Neural progenitor cell (in vitro differentiated cells): ENCODE results near the gene ITLN2. TPM values are rescaled to one million over a fixed set of nuclear protein-coding genes. Genes with fewer than 3 reads are reported as not detected.

Experiments used
- DNase-seq: peaks from one replicate; pipeline ENCODE4 v3.0.0-alpha.2; 2016; ENCODE audit warnings: low spot score
- H2AFZ ChIP-seq: fragments of 200-600 bp; sonication (generic); replicated peaks from 2 replicates; pipeline ENCODE4 v1.6.1; 2016; ENCODE audit warnings: antibody characterized with exemption
- H3F3A ChIP-seq: fragments of 200-600 bp; sonication (generic); 2 replicates; pipeline ENCODE4 v1.6.1; 2016; ENCODE audit warnings: antibody characterized with exemption, low read depth
- H3K27ac ChIP-seq: fragments of 200-600 bp; sonication (generic); 2 replicates; pipeline ENCODE4 v1.5.1; 2016; ENCODE audit warnings: mild to moderate bottlenecking
- H3K27me3 ChIP-seq: fragments of 200-600 bp; sonication (generic); 2 replicates; pipeline ENCODE4 v1.6.1; 2016; ENCODE audit warnings: mild to moderate bottlenecking, moderate library complexity
- H3K36me3 ChIP-seq: fragments of 200-600 bp; sonication (generic); 2 replicates; pipeline ENCODE4 v1.5.1; 2016
- H3K4me1 ChIP-seq: fragments of 200-600 bp; sonication (generic); 2 replicates; pipeline ENCODE4 v1.6.1; 2016; ENCODE audit warnings: mixed run types
- H3K4me2 ChIP-seq: fragments of 200-600 bp; sonication (generic); 2 replicates; pipeline ENCODE4 v1.6.1; 2016
- H3K4me3 ChIP-seq: fragments of 200-600 bp; sonication (generic); 2 replicates; pipeline ENCODE4 v1.5.1; 2016
- H3K79me2 ChIP-seq: fragments of 200-600 bp; sonication (generic); 2 replicates; pipeline ENCODE4 v1.6.1; 2016; ENCODE audit warnings: low read depth
- H3K9ac ChIP-seq: fragments of 200-600 bp; sonication (generic); 2 replicates; pipeline ENCODE4 v1.6.1; 2016
- H3K9me3 ChIP-seq: fragments of 200-600 bp; sonication (generic); 2 replicates; pipeline ENCODE4 v1.5.1; 2016; ENCODE audit warnings: low read depth
- H4K20me1 ChIP-seq: fragments of 200-600 bp; sonication (generic); 2 replicates; pipeline ENCODE4 v1.6.1; 2016; ENCODE audit warnings: low read depth
- H3K27ac Mint-ChIP-seq: 3 replicates; pipeline ENCODE4 v1.8.0; 2021; ENCODE audit warnings: mixed read lengths
- H3K27me3 Mint-ChIP-seq: 2 replicates; pipeline ENCODE4 v1.8.0; 2022; ENCODE audit warnings: low read depth, mild to moderate bottlenecking, inconsistent platforms, moderate library complexity, mixed read lengths; ENCODE audit not compliant: insufficient read depth
- H3K36me3 Mint-ChIP-seq: 3 replicates; pipeline ENCODE4 v1.8.0; 2021; ENCODE audit warnings: mixed read lengths
- H3K4me1 Mint-ChIP-seq: 3 replicates; pipeline ENCODE4 v1.8.0; 2021; ENCODE audit warnings: mixed read lengths
- H3K4me3 Mint-ChIP-seq: 3 replicates; pipeline ENCODE4 v1.8.0; 2021; ENCODE audit warnings: mild to moderate bottlenecking, moderate library complexity, mixed read lengths
- H3K9me3 Mint-ChIP-seq: 3 replicates; pipeline ENCODE4 v1.8.0; 2020; ENCODE audit warnings: mixed read lengths
- CTCF ChIP-seq: fragments of 200-600 bp; sonication (generic); IDR thresholded peaks from 2 replicates; pipeline ENCODE4 v1.5.1; 2017; ENCODE audit warnings: antibody characterized with exemption, mild to moderate bottlenecking
- EZH2 ChIP-seq: fragments of 200-600 bp; sonication (generic); IDR thresholded peaks from 2 replicates; pipeline ENCODE4 v1.6.1; 2017; ENCODE audit warnings: antibody characterized with exemption, mild to moderate bottlenecking, moderate library complexity
- EZH2phosphoT487 ChIP-seq: fragments of 200-600 bp; sonication (generic); IDR thresholded peaks from 2 replicates; pipeline ENCODE4 v1.6.1; 2017; ENCODE audit warnings: antibody characterized with exemption
- total RNA-seq: library from RNA; depleted of rRNA; stranded (reverse); fragments of >200 nt; gene quantifications from 2 replicates; pipeline ENCODE4 v1.2.3, GENCODE V29; 2015; ENCODE audit warnings: low replicate concordance

The ITLN2 gene
- total RNA-seq, 1 donor from 2014 or later: not detected

GRCh38 chr1:160956966-160957365 is 2.4 kb upstream of the ITLN2 start:
- TF ChIP-seq CTCF: no peak
- no peak for TF ChIP-seq EZH2phosphoT487
- H3K27ac ChIP-seq: no peak overlapping the region
- Mint-ChIP-seq H3K9me3 (no peaks in the 10 kb centered on the region), H3K36me3 (no peaks in the 10 kb centered on the region), H3K4me1 (peaks cover 6% of the 10 kb centered on the region), H3K4me3 (no peak overlapping the region), H3K27ac (no peak overlapping the region), H3K27me3 (peaks cover 10% of the 10 kb centered on the region)
- H3K4me3 ChIP-seq: no peak overlapping the region
- H3K4me2 ChIP-seq: no peak overlapping the region
- DNase-seq: peak; percentile 6
- no peaks in the 10 kb centered on the region for H3K27me3 ChIP-seq
- H3K9me3 ChIP-seq: no peaks in the 10 kb centered on the region
- H3F3A ChIP-seq: no peaks in the 10 kb centered on the region
- no peaks in the 10 kb centered on the region for H3K4me1 ChIP-seq
- no peak overlapping the region for H2AFZ ChIP-seq
- H3K9ac ChIP-seq: no peak overlapping the region
- H4K20me1 ChIP-seq: no peaks in the 10 kb centered on the region
- H3K79me2 ChIP-seq: no peaks in the 10 kb centered on the region
- H3K36me3 ChIP-seq: no peaks in the 10 kb centered on the region

- TF ChIP-seq CTCF: no peak
- no peak for TF ChIP-seq EZH2
- TF ChIP-seq EZH2phosphoT487: no peak
- Histone ChIP-seq H3F3A (peaks cover under 1% of the 10 kb centered on the region), H3K79me2 (no peaks in the 10 kb centered on the region), H3K9ac (no peak overlapping the region), H3K9me3 (no peaks in the 10 kb centered on the region), H3K4me2 (no peak overlapping the region), H3K4me1 (peaks cover 3% of the 10 kb centered on the region), H3K36me3 (no peaks in the 10 kb centered on the region), H3K27me3 (no peaks in the 10 kb centered on the region), H4K20me1 (no peaks in the 10 kb centered on the region), H2AFZ (no peak overlapping the region), H3K4me3 (no peak overlapping the region), H3K27ac (no peak overlapping the region)
- no peak for DNase-seq
- H3K36me3 Mint-ChIP-seq: no peaks in the 10 kb centered on the region
- H3K9me3 Mint-ChIP-seq: peaks cover 2% of the 10 kb centered on the region
- H3K27ac Mint-ChIP-seq: no peak overlapping the region
- peaks cover 14% of the 10 kb centered on the region for H3K4me1 Mint-ChIP-seq
- peaks cover 8% of the 10 kb centered on the region for H3K27me3 Mint-ChIP-seq
- peak overlapping the region; percentile 9 for H3K4me3 Mint-ChIP-seq
Observed at GRCh38 chr1:160953030-160953429, 1.6 kb downstream of the ITLN2 start.

- Histone ChIP-seq H3K4me2 (no peak overlapping the region), H3K79me2 (no peaks in the 10 kb centered on the region), H4K20me1 (no peaks in the 10 kb centered on the region), H3K36me3 (no peaks in the 10 kb centered on the region), H3F3A (peaks cover 4% of the 10 kb centered on the region), H3K4me1 (peaks cover 12% of the 10 kb centered on the region), H3K27ac (no peak overlapping the region), H2AFZ (no peak overlapping the region), H3K27me3 (no peaks in the 10 kb centered on the region), H3K9ac (no peak overlapping the region), H3K9me3 (no peaks in the 10 kb centered on the region), H3K4me3 (no peak overlapping the region)
- peaks cover 23% of the 10 kb centered on the region for H3K4me1 Mint-ChIP-seq
- no peaks in the 10 kb centered on the region for H3K36me3 Mint-ChIP-seq
- TF ChIP-seq EZH2phosphoT487 (no peak), CTCF (no peak), EZH2 (no peak)
- peaks cover 2% of the 10 kb centered on the region for H3K9me3 Mint-ChIP-seq
- no peak overlapping the region for H3K4me3 Mint-ChIP-seq
- no peak for DNase-seq
- peaks cover 7% of the 10 kb centered on the region for H3K27me3 Mint-ChIP-seq
- no peak overlapping the region for H3K27ac Mint-ChIP-seq
Observed at GRCh38 chr1:160952129-160952510, 2.5 kb downstream of the ITLN2 start.
